Stimulated activated naive CD8-positive, alpha-beta T cell treated with anti-CD3 and anti-CD28 coated beads, Interleukin-15, Interleukin-2, amounts not matched to agents 100 ng/mL and 50 ng/mL, for 24 hours (primary cell): Measurements from ENCODE around the gene ENOX1.

Experiments
- H3K27ac Mint-ChIP-seq: one replicate; pipeline ENCODE4 v1.8.0; 2021; ENCODE audit warnings: mild to moderate bottlenecking, mixed read lengths
- H3K27me3 Mint-ChIP-seq: one replicate; pipeline ENCODE4 v1.8.0; 2021; ENCODE audit warnings: mixed read lengths
- H3K36me3 Mint-ChIP-seq: one replicate; pipeline ENCODE4 v1.8.0; 2021; ENCODE audit warnings: low read depth, mixed read lengths
- H3K4me1 Mint-ChIP-seq: one replicate; pipeline ENCODE4 v1.8.0; 2021; ENCODE audit warnings: low read depth, mixed read lengths
- H3K4me3 Mint-ChIP-seq: one replicate; pipeline ENCODE4 v1.8.0; 2021; ENCODE audit warnings: mild to moderate bottlenecking, mixed read lengths
- H3K9me3 Mint-ChIP-seq: one replicate; pipeline ENCODE4 v1.8.0; 2021; ENCODE audit warnings: mixed read lengths

ENOX1 gene

DNA sequence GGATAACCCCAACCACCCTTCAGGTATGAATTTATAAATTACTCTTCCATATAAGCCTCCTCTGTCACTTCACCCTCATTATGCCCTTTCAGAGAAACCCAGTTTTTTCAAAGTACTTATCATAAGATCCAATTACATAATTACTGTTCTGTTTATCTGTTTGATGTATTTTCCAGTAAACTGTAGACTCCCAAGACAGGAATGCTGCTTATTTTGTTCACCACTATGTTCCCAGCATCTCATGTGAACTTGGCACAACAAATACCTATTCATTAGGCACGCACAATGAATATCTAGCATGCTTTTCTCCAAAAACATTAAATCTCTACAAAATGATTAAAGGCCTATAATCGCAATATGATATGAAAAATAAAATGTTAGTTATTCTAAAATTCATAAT, 13.2 kb downstream of the ENOX1 start:
- no peaks in the 10 kb centered on the region for H3K36me3 Mint-ChIP-seq
- no peak overlapping the region for H3K4me3 Mint-ChIP-seq
- peaks cover 13% of the 10 kb centered on the region for H3K27me3 Mint-ChIP-seq
- no peaks in the 10 kb centered on the region for H3K9me3 Mint-ChIP-seq
- no peak overlapping the region for H3K27ac Mint-ChIP-seq
- H3K4me1 Mint-ChIP-seq: no peaks in the 10 kb centered on the region

DNA sequence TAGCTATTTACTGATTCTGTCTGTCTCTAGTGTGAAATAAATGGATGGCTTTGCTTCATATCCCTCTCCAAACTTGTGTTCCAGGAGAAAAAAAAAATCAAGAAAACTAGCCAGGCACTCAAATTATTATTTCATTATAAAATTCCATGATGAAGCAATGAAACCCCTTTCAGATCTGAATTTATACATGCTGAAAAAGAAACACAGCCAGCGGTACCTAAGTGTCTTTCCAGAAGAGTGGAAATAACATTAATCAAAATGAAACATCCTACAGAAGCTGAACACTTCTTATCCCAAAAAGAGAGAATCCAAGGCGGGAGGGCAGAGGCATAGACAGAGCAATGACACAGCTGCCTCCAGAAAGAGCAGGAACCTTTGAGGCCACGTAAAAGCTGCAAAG, 15.9 kb downstream of the ENOX1 start:
- Mint-ChIP-seq H3K27ac (no peak overlapping the region), H3K36me3 (no peaks in the 10 kb centered on the region), H3K9me3 (no peaks in the 10 kb centered on the region), H3K27me3 (peaks cover 9% of the 10 kb centered on the region), H3K4me1 (no peaks in the 10 kb centered on the region), H3K4me3 (no peak overlapping the region)

DNA sequence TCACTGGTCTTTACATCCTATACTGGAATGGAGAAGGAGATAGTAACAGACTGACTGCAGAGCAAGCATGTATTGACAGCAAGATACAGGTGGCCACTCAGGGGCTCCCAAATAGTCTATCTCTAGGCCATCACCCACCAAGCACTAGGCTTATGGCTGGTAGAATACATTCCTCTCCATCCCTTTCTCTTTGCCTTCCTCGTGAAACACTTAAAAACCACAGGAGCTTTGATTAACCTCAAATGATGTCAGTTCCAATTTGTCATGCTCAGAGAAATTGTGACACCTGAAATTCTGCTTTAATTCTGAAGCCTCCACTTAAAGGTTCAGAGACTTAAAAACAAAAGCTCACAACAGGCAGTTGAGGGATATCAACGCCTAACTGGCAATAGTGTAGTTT, 17.2 kb downstream of the ENOX1 start:
- Mint-ChIP-seq H3K4me3 (no peak overlapping the region), H3K27ac (no peak overlapping the region), H3K4me1 (no peaks in the 10 kb centered on the region), H3K27me3 (peaks cover 7% of the 10 kb centered on the region), H3K9me3 (no peaks in the 10 kb centered on the region), H3K36me3 (no peaks in the 10 kb centered on the region)

DNA sequence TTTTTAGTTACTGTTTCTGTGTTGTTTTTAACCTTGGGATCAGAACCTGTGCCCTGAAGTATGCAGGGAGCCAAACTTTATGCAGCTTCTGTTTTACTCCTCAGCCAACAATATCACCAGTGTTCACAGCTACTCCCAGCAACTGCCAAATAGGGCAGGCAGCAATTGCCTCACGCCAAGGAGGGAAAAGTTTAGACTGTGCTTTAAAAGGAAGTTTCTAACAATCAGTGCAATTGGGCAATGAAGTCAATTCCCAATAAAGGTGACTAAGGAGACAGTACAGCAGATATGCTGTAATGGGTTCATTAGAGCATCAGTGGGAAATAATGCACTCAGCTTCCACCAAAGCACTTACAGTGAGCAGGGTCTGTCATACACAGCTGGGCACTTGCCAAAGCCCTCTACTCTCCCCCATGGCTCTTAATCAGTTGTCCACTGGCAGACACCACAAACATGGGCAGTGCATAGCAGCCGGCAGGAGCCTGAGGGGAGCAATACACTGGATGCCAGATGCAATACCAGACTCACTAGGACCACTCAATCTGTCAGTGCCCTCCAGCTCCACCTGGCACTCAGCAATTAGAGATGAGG, 19.3 kb downstream of the ENOX1 start:
- Mint-ChIP-seq H3K36me3 (no peaks in the 10 kb centered on the region), H3K4me3 (no peak overlapping the region), H3K27ac (no peak overlapping the region), H3K9me3 (no peaks in the 10 kb centered on the region), H3K27me3 (peaks cover 9% of the 10 kb centered on the region), H3K4me1 (no peaks in the 10 kb centered on the region)

DNA sequence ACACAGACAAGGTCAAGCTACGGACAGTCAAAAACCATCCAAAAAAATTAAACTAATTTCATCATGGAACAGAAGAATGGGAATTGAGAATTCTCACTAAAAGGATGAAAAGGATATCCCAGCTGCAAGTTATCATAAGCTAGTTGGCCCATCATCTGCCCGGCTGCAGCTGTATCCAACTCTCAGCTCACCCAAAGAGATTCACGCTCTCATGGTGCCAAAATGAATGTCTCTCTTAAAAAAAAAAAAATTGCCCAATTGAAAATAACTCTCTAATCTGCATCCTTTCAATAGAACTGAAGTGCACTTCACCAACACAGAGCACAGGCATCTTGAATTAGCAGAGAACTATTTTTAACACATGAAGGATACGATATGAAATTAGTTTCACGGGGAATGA, 20.0 kb downstream of the ENOX1 start:
- Mint-ChIP-seq H3K27ac (no peak overlapping the region), H3K4me3 (no peak overlapping the region), H3K9me3 (no peaks in the 10 kb centered on the region), H3K4me1 (no peaks in the 10 kb centered on the region), H3K36me3 (no peaks in the 10 kb centered on the region), H3K27me3 (peaks cover 9% of the 10 kb centered on the region)

DNA sequence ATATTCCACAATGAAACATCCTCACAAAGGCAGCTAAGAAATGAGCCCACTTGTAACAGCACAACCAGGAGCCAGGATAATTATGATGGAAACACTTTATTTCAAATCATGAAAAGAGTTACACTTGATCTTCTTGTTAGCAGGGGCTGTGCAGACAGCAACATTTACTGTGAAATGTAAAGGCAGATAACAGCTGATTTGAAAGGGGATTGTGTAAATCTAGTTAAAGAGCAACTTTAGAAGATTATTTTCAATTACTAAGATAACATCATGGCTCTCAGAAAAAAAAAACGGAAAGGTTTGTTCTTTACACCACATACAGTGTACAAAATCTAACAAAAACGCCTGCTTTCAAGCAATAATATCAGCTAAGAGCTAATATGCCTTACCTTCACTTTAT, 22.4 kb downstream of the ENOX1 start:
- H3K36me3 Mint-ChIP-seq: no peaks in the 10 kb centered on the region
- H3K4me3 Mint-ChIP-seq: no peak overlapping the region
- H3K27me3 Mint-ChIP-seq: peaks cover 9% of the 10 kb centered on the region
- H3K9me3 Mint-ChIP-seq: no peaks in the 10 kb centered on the region
- no peak overlapping the region for H3K27ac Mint-ChIP-seq
- H3K4me1 Mint-ChIP-seq: no peaks in the 10 kb centered on the region

DNA sequence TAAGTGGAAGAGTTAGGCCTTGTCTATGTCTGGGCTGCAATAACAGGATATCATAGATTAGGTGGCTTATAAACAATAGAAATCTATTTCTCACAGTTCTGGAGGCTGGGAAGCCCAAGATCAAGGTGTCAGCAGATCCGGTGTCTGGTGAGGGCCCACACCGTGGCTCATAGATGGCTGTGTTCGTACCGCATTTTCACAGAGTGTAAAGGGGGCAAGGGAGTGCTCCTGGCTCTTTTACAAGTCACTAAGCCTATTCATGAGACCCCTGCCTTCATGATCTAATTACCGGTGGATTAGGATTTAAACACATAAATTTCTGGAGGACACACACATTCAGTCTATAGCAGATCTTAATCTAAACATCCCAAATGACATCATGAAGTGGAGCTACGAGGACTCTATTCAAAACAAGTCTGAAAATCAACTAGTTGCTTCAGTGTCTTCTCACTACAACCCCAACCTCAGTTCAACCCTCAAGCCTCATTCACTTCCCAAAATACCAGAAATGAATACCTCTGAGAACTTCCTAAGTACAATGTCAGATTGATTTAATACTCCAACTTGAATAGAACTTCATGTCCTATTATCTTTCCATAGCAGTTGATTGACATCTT, 23.5 kb downstream of the ENOX1 start:
- no peaks in the 10 kb centered on the region for H3K4me1 Mint-ChIP-seq
- H3K27ac Mint-ChIP-seq: no peak overlapping the region
- H3K4me3 Mint-ChIP-seq: no peak overlapping the region
- H3K9me3 Mint-ChIP-seq: no peaks in the 10 kb centered on the region
- H3K27me3 Mint-ChIP-seq: peaks cover 9% of the 10 kb centered on the region
- H3K36me3 Mint-ChIP-seq: no peaks in the 10 kb centered on the region

DNA sequence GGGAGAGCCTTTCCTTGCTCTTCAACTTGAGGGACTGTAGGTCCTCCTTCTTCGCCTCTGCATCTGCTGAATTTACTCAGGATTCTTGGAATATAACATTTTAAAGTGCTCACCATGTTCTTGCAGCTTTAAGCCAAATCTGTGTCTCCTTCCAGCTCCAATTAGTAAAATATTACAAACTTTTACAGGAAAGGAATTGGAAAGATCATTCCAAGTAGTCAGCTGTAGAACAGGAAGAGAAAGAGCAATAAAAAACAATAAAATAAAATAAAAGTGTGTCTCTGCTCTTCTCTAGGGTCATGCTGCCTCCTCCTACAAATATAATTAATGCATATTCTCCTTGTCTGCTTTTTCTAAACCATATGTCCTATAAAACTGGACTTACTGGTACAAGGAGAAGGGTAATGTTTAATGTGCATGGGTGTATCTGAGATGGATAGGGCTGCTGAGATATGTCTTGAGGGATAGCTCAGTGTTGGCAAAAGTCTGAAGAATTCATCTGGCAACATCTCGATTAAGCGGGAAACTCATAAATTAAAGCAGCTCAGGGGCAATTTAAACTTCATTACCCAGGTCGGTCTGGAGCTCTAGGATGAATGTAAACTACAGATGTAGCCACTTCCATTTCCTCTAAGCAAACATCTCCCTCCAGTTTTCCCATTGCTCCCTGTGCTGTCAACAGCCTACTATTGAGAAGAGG, 25.0 kb downstream of the ENOX1 start:
- H3K27me3 Mint-ChIP-seq: peaks cover 9% of the 10 kb centered on the region
- H3K27ac Mint-ChIP-seq: no peak overlapping the region
- no peaks in the 10 kb centered on the region for H3K36me3 Mint-ChIP-seq
- H3K4me3 Mint-ChIP-seq: no peak overlapping the region
- H3K9me3 Mint-ChIP-seq: no peaks in the 10 kb centered on the region
- H3K4me1 Mint-ChIP-seq: no peaks in the 10 kb centered on the region

DNA sequence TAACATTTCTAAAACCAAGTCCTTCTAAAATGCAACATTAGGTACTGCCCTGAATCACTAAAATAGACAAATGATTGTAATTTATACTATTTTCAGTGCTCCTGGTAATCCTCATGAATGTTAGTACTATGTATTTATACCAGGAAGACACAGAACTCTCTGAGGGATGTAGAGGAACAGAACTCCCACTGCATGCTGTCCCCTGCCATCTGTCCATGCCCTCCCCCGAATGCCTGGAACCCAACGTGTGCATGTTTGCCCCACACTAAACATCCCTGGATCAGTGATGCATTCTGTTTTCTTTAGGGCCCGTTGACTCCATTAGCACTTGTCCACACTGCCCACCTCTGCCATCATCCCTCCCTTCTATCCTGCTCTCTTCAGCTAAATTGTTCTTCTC, 26.5 kb downstream of the ENOX1 start:
- Mint-ChIP-seq H3K4me3 (no peak overlapping the region), H3K4me1 (no peaks in the 10 kb centered on the region), H3K27ac (no peak overlapping the region), H3K27me3 (peaks cover 9% of the 10 kb centered on the region), H3K9me3 (no peaks in the 10 kb centered on the region), H3K36me3 (no peaks in the 10 kb centered on the region)

DNA sequence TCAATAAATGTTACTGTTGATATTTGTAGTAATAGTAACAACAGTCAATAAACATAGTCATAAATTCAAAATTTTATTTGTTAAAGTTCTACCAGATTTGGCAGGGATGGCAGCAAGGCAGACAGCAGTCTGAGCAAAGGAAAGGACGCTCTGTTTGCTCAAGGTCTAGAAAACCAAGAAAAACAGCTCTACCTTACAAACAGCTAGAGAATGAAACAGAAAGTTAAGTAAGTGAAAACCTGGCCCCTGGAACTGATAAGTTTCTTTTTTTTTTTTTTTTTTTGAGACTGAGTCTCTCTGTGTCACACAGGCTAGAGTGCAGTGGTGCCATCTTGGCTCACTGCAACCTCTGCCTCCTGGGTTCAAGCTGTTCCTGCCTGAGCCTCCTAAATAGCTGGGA, 27.9 kb downstream of the ENOX1 start:
- Mint-ChIP-seq H3K4me3 (no peak overlapping the region), H3K27me3 (peaks cover 9% of the 10 kb centered on the region), H3K9me3 (no peaks in the 10 kb centered on the region), H3K36me3 (no peaks in the 10 kb centered on the region), H3K27ac (no peak overlapping the region), H3K4me1 (no peaks in the 10 kb centered on the region)

DNA sequence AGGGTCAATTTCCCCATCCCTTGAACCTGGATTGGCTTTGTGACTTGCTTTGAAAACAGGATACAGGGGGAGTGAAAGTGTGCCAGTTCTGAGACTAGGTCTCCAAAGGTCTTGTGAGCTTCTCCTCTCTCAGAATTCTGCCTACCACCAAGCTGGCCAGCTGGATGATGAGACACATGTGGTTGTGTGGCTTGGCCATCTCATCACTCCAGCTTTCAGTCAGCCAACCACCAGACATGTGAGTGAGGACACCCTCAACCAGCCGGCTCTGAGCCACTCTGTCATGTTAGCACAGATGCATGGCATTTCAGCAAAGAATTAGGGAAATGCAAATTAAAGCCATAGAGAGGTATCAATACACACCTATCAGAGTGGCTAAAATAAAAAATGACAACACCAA, 29.5 kb downstream of the ENOX1 start:
- H3K4me1 Mint-ChIP-seq: no peaks in the 10 kb centered on the region
- H3K36me3 Mint-ChIP-seq: no peaks in the 10 kb centered on the region
- peaks cover 6% of the 10 kb centered on the region for H3K27me3 Mint-ChIP-seq
- H3K9me3 Mint-ChIP-seq: no peaks in the 10 kb centered on the region
- H3K4me3 Mint-ChIP-seq: no peak overlapping the region
- no peak overlapping the region for H3K27ac Mint-ChIP-seq

DNA sequence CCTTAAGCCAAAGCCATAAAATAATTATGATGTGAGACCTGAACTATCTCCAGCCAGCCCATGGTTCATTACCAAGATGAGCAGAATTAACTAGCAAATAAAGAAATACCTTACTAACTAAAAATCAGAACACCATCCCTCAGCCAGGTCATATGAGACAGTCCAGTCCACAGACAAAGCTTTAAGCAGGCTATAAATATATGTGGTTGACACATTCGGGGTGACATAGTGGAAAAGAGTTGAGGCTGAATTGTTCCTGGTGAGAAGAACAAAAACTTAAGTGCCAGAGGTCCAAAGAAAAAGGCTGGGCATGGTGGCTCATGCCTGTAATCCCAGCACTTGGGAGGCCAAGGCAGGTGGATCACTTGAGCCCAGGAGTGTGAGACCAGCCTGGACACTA, 30.9 kb downstream of the ENOX1 start:
- Mint-ChIP-seq H3K9me3 (no peaks in the 10 kb centered on the region), H3K27ac (no peak overlapping the region), H3K27me3 (peaks cover 6% of the 10 kb centered on the region), H3K4me1 (peaks cover 5% of the 10 kb centered on the region), H3K36me3 (no peaks in the 10 kb centered on the region), H3K4me3 (no peak overlapping the region)

DNA sequence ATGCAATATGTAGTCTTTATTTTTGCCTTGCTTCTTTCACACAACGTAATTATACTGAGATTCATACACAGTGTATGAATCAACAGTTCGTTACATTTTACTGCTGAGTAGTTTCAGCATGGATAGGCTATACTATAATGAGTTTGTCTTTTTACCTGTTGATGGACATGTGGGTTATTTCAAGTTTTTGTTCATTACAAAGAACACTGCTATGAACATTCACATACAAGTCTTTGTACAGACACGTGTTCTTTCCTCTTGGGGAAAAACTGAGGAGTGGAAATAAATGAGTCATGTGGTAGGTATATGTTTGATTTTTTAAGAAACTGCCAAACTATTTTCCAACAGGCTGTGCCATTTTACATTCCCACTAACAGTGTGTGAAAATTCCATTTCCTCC, 35.1 kb downstream of the ENOX1 start:
- peaks cover 6% of the 10 kb centered on the region for H3K27me3 Mint-ChIP-seq
- H3K36me3 Mint-ChIP-seq: no peaks in the 10 kb centered on the region
- H3K4me1 Mint-ChIP-seq: peaks cover 5% of the 10 kb centered on the region
- no peak overlapping the region for H3K27ac Mint-ChIP-seq
- no peak overlapping the region for H3K4me3 Mint-ChIP-seq
- H3K9me3 Mint-ChIP-seq: no peaks in the 10 kb centered on the region

DNA sequence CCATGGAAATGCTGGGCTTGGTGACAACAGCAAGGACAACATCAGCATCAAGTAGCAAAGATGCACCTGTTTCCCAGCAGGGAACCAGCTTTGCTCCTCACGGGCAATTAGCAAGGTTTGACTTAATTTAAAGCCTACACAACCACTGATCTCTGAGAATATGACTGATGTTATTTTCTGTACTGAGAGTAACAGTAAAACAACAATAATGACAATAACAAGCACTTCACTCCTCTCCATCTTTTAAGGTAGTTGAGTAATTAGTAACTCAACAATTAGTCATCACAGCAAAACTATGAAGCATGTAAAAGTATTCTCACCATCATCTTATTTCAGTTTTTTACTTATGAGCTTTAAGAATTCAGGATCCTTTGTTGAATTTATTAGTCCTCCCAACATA, 37.3 kb downstream of the ENOX1 start:
- Mint-ChIP-seq H3K9me3 (no peaks in the 10 kb centered on the region), H3K36me3 (no peaks in the 10 kb centered on the region), H3K27ac (no peak overlapping the region), H3K4me1 (peaks cover 5% of the 10 kb centered on the region), H3K4me3 (no peak overlapping the region), H3K27me3 (no peaks in the 10 kb centered on the region)

DNA sequence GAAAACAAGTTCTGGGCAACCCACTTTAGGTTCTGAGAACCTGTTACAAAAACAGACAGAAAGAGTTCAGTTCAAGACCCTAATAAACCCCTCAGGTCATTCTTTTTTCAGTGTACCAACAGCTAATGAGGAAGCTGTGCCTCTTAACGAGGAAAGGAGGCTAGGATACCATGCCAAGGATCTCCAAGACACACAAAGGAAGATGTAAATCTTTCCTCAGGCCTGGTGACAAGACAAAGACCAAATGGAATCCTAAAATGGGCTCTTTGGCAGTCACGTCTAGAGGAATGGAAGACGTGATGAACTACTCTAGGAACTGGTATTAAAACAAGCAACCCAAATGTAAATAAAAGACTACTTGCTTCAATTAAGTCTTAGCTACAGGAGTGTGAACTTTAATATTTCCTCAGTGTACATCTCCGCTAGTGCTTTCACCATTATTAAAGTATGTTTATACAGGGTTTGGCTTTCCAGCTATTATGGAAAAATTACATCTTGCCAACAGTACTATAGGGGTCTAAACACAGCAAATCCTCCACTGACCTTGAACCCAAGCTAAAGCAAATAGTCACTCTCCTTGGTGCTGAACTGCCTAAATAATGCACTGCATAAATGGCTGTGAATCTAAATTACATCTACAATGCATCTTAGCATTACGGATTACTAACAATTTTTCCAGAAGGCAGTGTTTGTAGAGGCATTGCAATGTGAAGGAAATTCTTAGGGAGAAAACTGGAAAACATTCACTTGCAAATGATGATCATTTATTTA, 42.3 kb downstream of the ENOX1 start:
- Mint-ChIP-seq H3K4me1 (no peaks in the 10 kb centered on the region), H3K9me3 (no peaks in the 10 kb centered on the region), H3K4me3 (no peak overlapping the region), H3K36me3 (no peaks in the 10 kb centered on the region), H3K27ac (no peak overlapping the region), H3K27me3 (peaks cover 10% of the 10 kb centered on the region)
